GM18507 (cell line): Measurements from ENCODE around the gene RABL6.
"Not testable (repeated sequence)": the region's sequence is repeated elsewhere in the genome, so short reads cannot be mapped to it uniquely, and the experiment has no call there.

Source experiments
- DNase-seq: peaks from one replicate; pipeline ENCODE4 v3.0.0; 2011; ENCODE audit warnings: low read depth; ENCODE audit not compliant: insufficient read length; ENCODE audit errors: extremely low spot score
- FAIRE-seq: peaks from 2 replicates; lab custom pipeline; 2011; peaks lifted over from hg19 to GRCh38; lab: Jason Lieb, UNC

Gene RABL6

DNA sequence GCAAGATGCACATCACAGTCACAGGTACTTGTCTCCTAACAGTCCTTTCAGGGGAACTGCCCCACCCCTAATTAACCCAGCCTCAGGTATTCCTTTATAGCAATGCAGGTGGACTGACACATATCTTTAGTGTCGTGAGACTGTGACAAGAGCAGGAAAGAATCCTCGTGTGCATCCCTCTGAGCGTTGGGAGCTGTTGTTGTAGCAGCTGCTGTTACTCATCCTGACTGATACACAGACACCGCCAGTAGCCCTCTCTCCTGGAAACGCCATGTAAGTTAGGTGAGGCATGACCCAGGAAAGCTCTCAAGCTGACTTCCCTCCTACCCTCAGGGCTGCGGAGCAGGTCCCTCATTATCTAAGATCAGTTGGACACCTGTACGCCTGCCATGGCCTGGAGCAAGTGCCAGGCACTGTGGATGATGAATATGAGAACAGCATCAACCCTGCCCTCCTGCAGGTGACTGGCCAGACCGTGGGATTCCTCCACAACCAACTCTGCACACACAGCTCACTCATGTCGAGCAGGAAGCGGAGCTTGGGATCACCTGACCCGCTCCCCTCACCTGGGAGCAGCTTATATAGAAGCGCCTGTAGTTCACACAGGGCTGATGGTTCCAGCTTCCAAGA, 33.2 kb upstream of the RABL6 start:
- FAIRE-seq = no peak
- DNase-seq = no peak

DNA sequence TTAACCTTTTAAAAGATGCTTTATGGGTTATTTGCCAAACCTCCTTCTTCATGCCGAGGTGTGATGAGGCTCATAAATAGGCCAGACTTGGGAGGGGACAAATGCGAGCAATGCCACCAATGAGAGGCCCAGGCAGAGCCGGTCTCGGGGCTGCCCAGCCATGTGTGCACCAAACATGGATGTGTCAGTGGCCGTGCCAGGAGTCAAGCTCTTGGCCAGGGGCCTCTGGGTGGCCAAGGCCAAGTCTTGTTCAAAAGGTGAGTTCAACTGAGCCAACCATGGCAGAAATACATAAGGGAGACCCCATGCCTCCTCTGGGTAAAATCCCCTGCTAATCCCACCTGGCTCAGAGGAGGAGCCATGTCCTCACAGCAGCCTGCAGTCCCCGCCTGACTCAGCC, 32.6 kb upstream of the RABL6 start:
- DNase-seq (no peak), FAIRE-seq (no peak)

- no peak for FAIRE-seq
- DNase-seq = no peak
Observed at GRCh38 chr9:136776947-136777346, 30.8 kb upstream of the RABL6 start.

DNA sequence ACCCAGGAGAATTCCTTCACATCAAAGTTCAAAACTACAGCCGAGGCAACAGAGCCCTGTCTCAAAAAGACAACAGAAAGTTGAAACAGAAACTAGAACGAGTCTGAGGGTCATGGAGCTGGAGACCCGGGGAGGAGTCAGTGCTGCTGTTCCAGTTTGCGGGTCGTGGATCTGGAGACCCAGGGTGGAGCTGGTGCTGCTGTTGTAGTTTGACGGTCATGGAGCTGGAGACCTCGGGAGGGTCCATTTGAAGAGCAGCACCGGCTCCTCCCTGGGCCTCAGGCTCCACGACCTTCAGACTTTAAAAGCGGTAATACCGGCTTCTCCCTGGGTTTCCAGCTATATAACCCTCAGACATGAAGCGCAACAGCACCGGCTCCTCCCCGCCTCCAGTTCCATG, 30.4 kb upstream of the RABL6 start:
- no peak for DNase-seq
- no peak for FAIRE-seq

- DNase-seq (no peak), FAIRE-seq (no peak)
Observed at GRCh38 chr9:136779808-136780207, 27.9 kb upstream of the RABL6 start.

DNA sequence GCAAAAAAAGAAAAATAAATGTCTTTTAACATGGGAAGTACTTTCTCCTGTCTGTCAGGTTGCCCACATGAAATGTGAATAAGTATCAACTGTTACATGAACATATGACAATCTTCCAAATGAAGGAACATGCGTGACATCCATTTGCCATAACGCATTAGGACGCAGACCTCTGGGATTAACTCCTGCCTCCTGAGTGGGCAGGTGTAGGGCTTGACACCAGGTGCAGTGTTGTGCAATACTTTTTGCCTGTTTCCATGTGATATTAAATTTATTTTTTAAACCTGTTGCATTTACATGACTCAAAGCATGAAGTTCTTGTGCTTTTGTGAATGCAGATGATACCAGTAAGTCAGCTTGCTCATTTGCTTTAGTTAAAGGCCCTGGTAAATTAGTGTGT, 25.3 kb upstream of the RABL6 start:
- no peak for DNase-seq
- FAIRE-seq = no peak

DNA sequence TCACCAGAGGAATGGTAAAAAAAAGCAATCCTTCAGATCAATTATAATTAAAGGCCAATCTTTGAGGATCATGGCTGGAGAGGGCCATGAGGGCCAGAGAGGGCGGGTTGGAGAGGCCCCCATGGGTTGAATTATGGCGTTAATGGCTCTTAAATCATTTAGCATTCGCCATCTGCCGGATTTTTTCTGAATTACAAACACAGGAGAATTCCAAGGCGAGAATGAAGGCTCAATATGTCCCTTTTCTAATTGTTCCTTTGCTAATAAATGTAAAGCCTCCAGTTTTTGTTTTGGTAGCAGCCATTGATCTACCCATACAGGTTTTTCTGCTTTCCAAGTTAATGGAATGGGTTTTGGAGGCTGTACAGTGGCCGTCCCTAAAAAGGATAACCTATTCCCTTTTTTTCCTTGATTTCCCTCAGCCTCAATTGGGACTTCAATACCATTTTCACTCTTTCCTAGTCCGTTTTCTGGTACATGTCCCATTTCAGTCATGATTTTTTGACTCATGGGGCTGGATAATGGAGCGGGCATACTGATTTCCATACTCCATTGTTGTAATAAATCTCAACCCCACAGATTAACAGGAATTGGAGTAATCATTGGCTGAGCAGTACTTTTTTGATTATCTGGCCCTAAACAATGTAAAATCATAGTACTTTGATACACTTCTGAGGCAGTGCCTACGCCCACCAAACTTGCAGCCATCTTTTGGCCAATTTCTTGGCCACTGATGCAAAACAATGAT, 23.3 kb upstream of the RABL6 start:
- DNase-seq (no peak), FAIRE-seq (no peak)

GRCh38 chr9:136784997-136785361, 22.8 kb upstream of the RABL6 start:
- peak; percentile 49 for FAIRE-seq
- no peak for DNase-seq

- DNase-seq, FAIRE-seq: not testable (repeated sequence)
Observed at GRCh38 chr9:136785565-136786355, 22.0 kb upstream of the RABL6 start.

DNA sequence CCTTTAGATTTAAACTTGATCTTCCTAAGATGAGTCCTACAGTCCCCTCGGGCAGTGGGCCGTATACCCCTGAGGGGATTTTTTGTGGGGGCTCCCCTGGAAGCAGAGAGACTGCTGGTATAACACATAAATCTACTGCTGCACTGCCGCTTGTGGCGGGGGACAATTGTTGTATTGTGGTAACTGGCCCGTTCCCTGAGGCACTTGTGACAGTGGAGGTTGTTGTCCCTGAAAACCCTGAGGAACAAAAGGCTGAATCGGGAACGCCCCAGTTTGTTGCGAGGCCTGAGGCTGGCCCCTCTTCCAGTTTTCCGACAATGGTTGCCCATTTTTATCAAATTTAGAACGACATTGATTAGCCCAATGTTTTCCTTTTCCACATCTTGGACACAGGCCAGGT, 21.3 kb upstream of the RABL6 start:
- no peak for FAIRE-seq
- no peak for DNase-seq

GRCh38 chr9:136786983-136787382, 20.8 kb upstream of the RABL6 start:
- DNase-seq, FAIRE-seq: not testable (repeated sequence)

GRCh38 chr9:136787690-136788400, 19.9 kb upstream of the RABL6 start:
- no peak for DNase-seq
- FAIRE-seq = peak; percentile 74

DNA sequence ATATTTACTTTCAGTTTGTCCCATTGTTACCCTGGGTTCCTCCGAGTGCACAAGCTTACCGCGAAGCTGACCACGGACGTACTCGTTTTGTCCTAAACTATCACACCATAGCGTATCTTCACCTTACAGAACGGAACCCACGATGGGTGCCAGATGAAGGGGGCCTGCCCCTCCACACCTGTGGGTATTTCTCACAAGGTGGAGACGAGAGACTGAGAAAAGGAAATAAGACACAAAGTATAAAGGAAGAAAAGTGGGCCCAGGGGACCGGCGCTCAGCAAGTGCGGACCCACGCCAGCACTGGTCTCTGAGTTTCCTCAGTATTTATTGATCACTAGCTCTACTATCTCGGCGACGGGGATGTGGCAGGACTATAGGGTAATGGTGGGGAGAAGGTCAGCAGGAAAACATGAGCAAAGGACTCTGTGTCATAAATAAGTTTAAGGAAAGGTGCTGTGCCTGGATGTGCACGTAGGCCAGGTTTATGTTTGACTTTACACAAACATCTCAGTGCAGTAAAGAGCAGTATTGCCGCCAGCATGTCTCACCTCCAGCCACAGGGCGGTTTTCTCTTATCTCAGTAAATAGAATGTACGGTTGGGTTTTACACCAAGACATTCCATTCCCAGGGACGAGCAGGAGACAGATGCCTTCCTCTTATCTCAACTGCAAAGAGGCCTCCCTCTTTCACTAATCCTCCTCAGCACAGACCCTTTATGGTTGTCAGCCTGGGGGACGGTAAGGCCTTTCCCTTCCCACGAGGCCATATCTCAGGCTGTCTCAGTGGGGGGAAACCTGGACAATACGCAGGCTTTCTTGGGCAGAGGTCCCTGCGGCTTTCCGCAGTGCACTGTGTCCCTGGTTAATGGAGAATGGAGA, 18.9 kb upstream of the RABL6 start:
- DNase-seq, FAIRE-seq: not testable (repeated sequence)

DNA sequence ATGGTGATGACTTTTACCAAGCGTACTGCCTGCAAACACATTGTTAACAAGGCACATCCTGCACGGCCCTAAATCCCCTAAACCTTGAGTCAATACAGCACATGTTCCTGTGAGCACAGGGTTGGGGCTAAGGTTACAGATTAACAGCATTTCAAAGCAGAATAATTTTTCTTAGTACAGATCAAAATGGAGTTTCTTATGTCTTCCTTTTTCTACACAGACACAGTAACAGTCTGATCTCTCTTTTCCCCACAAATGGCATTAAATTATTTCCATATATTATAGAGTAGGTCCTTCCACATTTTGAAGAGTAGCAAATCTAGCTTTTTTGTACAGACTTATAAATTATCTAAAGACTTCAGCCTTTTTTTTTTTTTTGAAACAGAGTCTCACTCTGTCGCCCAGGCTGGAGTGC, 18.2 kb upstream of the RABL6 start:
- FAIRE-seq (no peak), DNase-seq (no peak)

DNA sequence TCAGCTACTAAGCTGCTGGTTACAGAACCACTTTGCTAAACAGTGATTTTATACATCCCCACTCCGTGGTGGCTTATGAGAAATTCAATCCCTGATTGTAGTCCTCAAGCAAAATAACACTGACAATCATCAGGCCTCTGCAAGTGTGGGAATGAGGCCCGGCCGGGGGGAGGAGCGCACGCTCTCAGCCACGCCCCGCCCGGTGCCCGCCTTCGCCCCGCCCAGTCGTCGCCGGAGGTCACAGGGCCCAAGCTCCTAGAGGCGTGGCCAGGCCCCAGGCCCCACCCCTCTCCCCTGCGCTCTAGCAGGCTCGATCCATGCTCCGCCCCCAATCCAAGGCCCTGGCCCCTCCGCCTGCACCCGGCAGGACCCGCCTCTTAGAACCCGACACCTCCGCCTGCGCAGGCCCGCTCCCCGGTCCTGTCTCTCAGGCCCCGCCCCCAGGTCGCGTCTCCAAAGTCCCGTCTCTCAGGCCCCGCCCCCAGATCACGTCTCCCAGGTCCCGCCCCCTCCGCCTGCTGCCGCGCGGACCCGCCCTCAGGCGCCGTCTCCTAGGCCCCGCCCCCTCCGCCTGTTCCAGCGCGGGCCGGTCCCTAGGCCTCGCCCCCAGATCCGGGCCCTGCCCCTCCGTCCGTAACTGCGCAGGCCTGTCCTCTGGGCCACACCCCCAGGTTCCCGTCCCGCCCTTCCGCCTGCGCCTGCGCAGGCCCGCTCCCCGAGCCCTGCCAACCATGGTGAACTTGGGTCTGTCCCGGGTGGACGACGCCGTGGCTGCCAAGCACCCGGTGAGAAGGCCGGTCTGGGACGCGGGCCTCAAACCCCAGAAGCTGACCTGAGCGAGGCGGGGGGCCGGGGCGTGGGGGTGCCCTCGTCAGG, 16.9 kb upstream of the RABL6 start, which contains the start of gene TMEM141:
Gene TMEM141, plus strand, starts transcription at position 705 of the 876 bp plus-strand sequence. Its CDS starts 27 bp downstream, at position 732.
- peak; percentile 93 for FAIRE-seq

DNA sequence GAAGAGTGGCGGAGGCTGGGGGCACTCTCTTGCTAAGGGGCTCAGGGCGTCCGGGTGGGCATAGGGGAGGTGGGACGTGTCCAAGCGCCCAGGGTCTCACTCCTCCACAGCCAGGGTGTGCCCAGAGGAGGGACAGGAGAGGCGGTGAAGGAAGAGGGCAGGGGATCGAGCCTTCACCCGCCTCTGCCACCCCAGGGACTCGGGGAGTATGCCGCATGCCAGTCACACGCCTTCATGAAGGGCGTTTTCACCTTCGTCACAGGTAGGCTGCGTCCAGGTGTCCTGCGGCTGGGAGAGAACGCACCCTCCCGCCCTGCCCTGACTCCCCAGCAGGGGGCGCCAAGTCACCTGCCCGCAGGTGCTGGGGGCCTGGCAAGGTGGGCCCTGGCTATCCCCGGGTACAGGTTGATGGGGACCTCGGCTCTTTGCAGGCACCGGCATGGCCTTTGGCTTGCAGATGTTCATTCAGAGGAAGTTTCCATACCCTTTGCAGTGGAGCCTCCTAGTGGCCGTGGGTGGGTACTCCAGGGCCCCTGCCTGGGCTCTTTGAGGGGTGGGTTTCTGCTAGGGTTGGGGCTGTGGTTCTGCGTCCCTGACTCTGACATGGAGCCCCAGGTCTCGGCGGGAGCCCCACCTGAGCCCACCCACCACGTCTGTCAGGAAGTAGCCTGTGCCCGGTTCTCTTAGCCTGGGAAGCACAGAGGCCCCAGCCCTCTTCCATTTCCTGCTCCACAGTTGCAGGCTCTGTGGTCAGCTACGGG, 16.1 kb upstream of the RABL6 start:
- DNase-seq = no peak
- FAIRE-seq = no peak

More for the DNA sequence above, 16.9 kb upstream of the RABL6 start, which contains the start of gene TMEM141:
- peak; percentile 96 for DNase-seq
